K562 (cell line): ENCODE data around the gene LRRC74B. TPM values are rescaled to one million over a fixed set of nuclear protein-coding genes. Genes with fewer than 3 reads are reported as not detected.

Source experiments
- ATAC-seq: fragments of 200-7000 bp; cut with Tn5 transposase; 3 replicates; pipeline ENCODE4 v1.9.1; 2020; ENCODE audit warnings: moderate library complexity
- BruUV-seq: library from RNA; stranded (reverse); fragments of 400-500 nt; replicated peaks from 2 replicates; lab custom pipeline; 2021; lab: Mats Ljungman, UMichigan
- CTCF ChIA-PET: fragments of 300-600 bp; formaldehyde crosslinking; extraction: SDS; loops from one replicate; lab custom pipeline; 2021; ENCODE audit warnings: low intra/inter-chr PET ratio; lab: Yijun Ruan, JAX
- POLR2A ChIA-PET: fragments of 300-600, 350-650 bp; sonication (Branson Sonifier 250); formaldehyde crosslinking; extraction: SDS; loops from one replicate; lab custom pipeline; 2021; ENCODE audit warnings: antibody characterized with exemption, inconsistent platforms; lab: Yijun Ruan, JAX
- DNase-seq, 4 experiments: peaks; one replicate each; pipeline versions ENCODE4 v3.0.0 to v3.0.0-alpha.2; 2011 to 2018; ENCODE audit warnings: low spot score in 3 of 4, mixed read lengths in 3 of 4; ENCODE audit errors: extremely low read depth in 1 of 4
- FAIRE-seq: peaks from 2 replicates; lab custom pipeline; 2011; peaks lifted over from hg19 to GRCh38; lab: Jason Lieb, UNC
- H2AFZ ChIP-seq: 2 replicates; pipeline ENCODE4 v1.6.0; 2011; ENCODE audit warnings: low read depth, low read length, control low read depth, inconsistent platforms
- H3K27ac ChIP-seq: fragments of 200-600 bp; 3 replicates; pipeline ENCODE4 v1.8.0; 2011; ENCODE audit warnings: low read depth, mild to moderate bottlenecking, control low read depth, inconsistent platforms, low read length, moderate library complexity, mixed read lengths; ENCODE audit errors: extremely low read depth
- H3K27me3 ChIP-seq, 2 experiments: fragments of 300-600 bp in 1 of 2; 2 replicates in 1 of 2; 3 replicates in 1 of 2; pipeline versions ENCODE4 v1.6.0 to v1.8.0; 2011; ENCODE audit warnings: inconsistent platforms in 2 of 2, low read length in 2 of 2, mild to moderate bottlenecking in 1 of 2, mixed read lengths in 1 of 2, moderate library complexity in 1 of 2; ENCODE audit not compliant: control insufficient read depth in 2 of 2, insufficient read depth in 2 of 2
- H3K36me3 ChIP-seq: fragments of 300-600 bp; 3 replicates; pipeline ENCODE4 v1.8.0; 2011; ENCODE audit warnings: mild to moderate bottlenecking, low read length, inconsistent platforms; ENCODE audit not compliant: control insufficient read depth, insufficient read depth
- H3K4me1 ChIP-seq, 2 experiments: fragments of 200-600 bp in 1 of 2; replicated peaks in 1 of 2; 2 replicates in 1 of 2; 3 replicates in 1 of 2; pipeline versions ENCODE4 v1.5.1 to v1.8.0; 2011; ENCODE audit warnings: inconsistent platforms in 2 of 2, low read length in 2 of 2, mild to moderate bottlenecking in 1 of 2, mixed read lengths in 1 of 2, moderate library complexity in 1 of 2; ENCODE audit not compliant: control insufficient read depth in 2 of 2, insufficient read depth in 2 of 2
- H3K4me2 ChIP-seq: 2 replicates; pipeline ENCODE4 v1.6.1; 2011; ENCODE audit warnings: low read length, control low read depth, inconsistent platforms, mixed read lengths; ENCODE audit not compliant: insufficient read depth
- H3K4me3 ChIP-seq: fragments of 200-600 bp; sonication (generic), shearing (Covaris generic); 2 replicates; pipeline ENCODE4 v1.5.1; 2016; ENCODE audit warnings: control low read depth, inconsistent platforms
- H3K79me2 ChIP-seq: fragments of 200-600 bp; 3 replicates; pipeline ENCODE4 v1.8.0; 2011; ENCODE audit warnings: low read length, inconsistent platforms; ENCODE audit not compliant: control insufficient read depth, insufficient read depth
- H3K9ac ChIP-seq, 2 experiments: 2 replicates each; pipeline versions ENCODE4 v1.6.0 to v1.6.1; 2011; ENCODE audit warnings: low read depth in 2 of 2, low read length in 2 of 2, control low read depth in 1 of 2, inconsistent platforms in 1 of 2, mild to moderate bottlenecking in 1 of 2, mixed read lengths in 1 of 2; ENCODE audit not compliant: insufficient read depth in 1 of 2
- H3K9me1 ChIP-seq: one replicate; pipeline ENCODE4 v1.6.0; 2011; ENCODE audit warnings: inconsistent platforms, mild to moderate bottlenecking, low read length, moderate library complexity; ENCODE audit not compliant: control insufficient read depth, insufficient read depth
- H3K9me3 ChIP-seq: replicated peaks from 2 replicates; pipeline ENCODE4 v1.5.1; 2011; ENCODE audit warnings: low read depth, low read length, inconsistent platforms; ENCODE audit not compliant: control insufficient read depth, insufficient read depth
- H4K20me1 ChIP-seq: replicated peaks from 2 replicates; pipeline ENCODE4 v1.6.1; 2011; ENCODE audit warnings: low read length, inconsistent platforms, mixed read lengths; ENCODE audit not compliant: control insufficient read depth, insufficient read depth
- CGGBP1 ChIP-seq: fragments of 250-450 bp; sonication (Bioruptor Pico); IDR thresholded peaks from 2 replicates; pipeline ENCODE4 v1.9.0; 2021; ENCODE audit warnings: mild to moderate bottlenecking
- HCFC1 ChIP-seq: IDR thresholded peaks from 2 replicates; pipeline ENCODE4 v1.6.1; 2012; ENCODE audit warnings: low read depth, low read length, improper control_type of control experiment
- HDAC8 ChIP-seq: fragments of 450-650 bp; IDR thresholded peaks from 2 replicates; pipeline ENCODE4 v1.6.1; 2016; ENCODE audit warnings: mild to moderate bottlenecking, missing genetic modification characterization, moderate library complexity, missing compliant biosample characterization
- OTX1 ChIP-seq: fragments of 450-650 bp; formaldehyde crosslinking; IDR thresholded peaks from 2 replicates; pipeline ENCODE4 v1.4.0; 2022; ENCODE audit warnings: mild to moderate bottlenecking
- POLR3G ChIP-seq: IDR thresholded peaks from 2 replicates; pipeline ENCODE4 v1.6.1; 2011; ENCODE audit not compliant: insufficient read length, insufficient replicate concordance; ENCODE audit errors: extremely low read depth
- SIX5 ChIP-seq, 2 experiments: IDR thresholded peaks; 2 replicates each; pipeline ENCODE4 v1.6.1; 2011; ENCODE audit warnings: low read length in 2 of 2, borderline replicate concordance in 1 of 2, low read depth in 1 of 2, mild to moderate bottlenecking in 1 of 2, moderate library complexity in 1 of 2; ENCODE audit not compliant: insufficient read depth in 1 of 2
- ZBTB11 ChIP-seq, 3 experiments: fragments of 200-800 bp in 1 of 3; fragments of 250-450 bp in 1 of 3; fragments of 450-650 bp in 1 of 3; sonication (Bioruptor Pico) in 1 of 3; sonication (Bioruptor generic) in 1 of 3; formaldehyde crosslinking in 1 of 3; IDR thresholded peaks; 2 replicates each; pipeline versions ENCODE4 v1.6.1 to v1.8.0; 2016 to 2022; ENCODE audit warnings: mild to moderate bottlenecking in 2 of 3, missing genetic modification characterization in 2 of 3, missing compliant biosample characterization in 1 of 3, moderate library complexity in 1 of 3
- ZKSCAN1 ChIP-seq: fragments of 150-350 bp; IDR thresholded peaks from 2 replicates; pipeline ENCODE4 v1.6.1; 2016; ENCODE audit warnings: low read depth, low read length
- ZNF232 ChIP-seq: sonication (generic); formaldehyde crosslinking; IDR thresholded peaks from 2 replicates; pipeline ENCODE4 v1.8.0; 2022; ENCODE audit warnings: mild to moderate bottlenecking, missing genetic modification reagents
- ZNF740 ChIP-seq, 3 experiments: fragments of 200-800 bp in 1 of 3; sonication (Bioruptor generic) in 1 of 3; sonication (generic) in 1 of 3; formaldehyde crosslinking in 1 of 3; IDR thresholded peaks; 2 replicates each; pipeline versions ENCODE4 v1.6.1 to v1.8.0; 2016 to 2022; ENCODE audit warnings: mild to moderate bottlenecking in 2 of 3, missing compliant biosample characterization in 2 of 3, missing genetic modification characterization in 2 of 3, missing genetic modification reagents in 1 of 3
- ZNF77 ChIP-seq: fragments of 250-450 bp; sonication (Bioruptor Pico); IDR thresholded peaks from 2 replicates; pipeline ENCODE4 v1.5.0; 2020
- WGBS: fragments of 100-300 bp; shearing (Covaris generic); methylation state at CpG from one replicate; pipeline ENCODE4 v1.1.6; 2016; ENCODE audit warnings: low coverage, mixed read lengths; ENCODE audit not compliant: insufficient coverage; ENCODE audit errors: missing lambda C conversion rate; 5-methylcytosine and 5-hydroxymethylcytosine counted together
- in situ Hi-C: fragments of 300-500 bp; cut with MboI; formaldehyde crosslinking; loops from 4 replicates; pipeline ENCODE4 v1.15.0; 2018; ENCODE audit warnings: inconsistent platforms, mixed read lengths
- intact Hi-C: fragments of 100-400 bp; cut with micrococcal nuclease; formaldehyde crosslinking; loops from 2 replicates; pipeline ENCODE4 v1.14.2; 2022
- polyA plus RNA-seq, 8 experiments: library from polyadenylated mRNA; depleted of rRNA in 4 of 8; stranded (reverse) in 5 of 8; unstranded in 3 of 8; fragments of >200 nt; fragmentation: Nextera tagmentation in 2 of 8; fragmentation: Illumina TruSeq in 1 of 8; extraction: Ambion mirVana in 2 of 8; extraction: Trizol in 1 of 8; gene quantifications; 2 replicates each; pipeline versions ENCODE4 v1.2.1 to v1.2.3, GENCODE V29; 2011 to 2014; ENCODE audit warnings: inconsistent platforms in 1 of 8, missing spikeins in 1 of 8
- total RNA-seq, 7 experiments: library from RNA; depleted of rRNA in 6 of 7; stranded (reverse); fragments of >200 nt in 6 of 7; fragmentation: Illumina TruSeq in 2 of 7; extraction: Trizol in 2 of 7; gene quantifications; 2 replicates each; pipeline versions ENCODE4 v1.2.1 to v1.2.3, GENCODE V29; 2011 to 2021; ENCODE audit warnings: low replicate concordance in 1 of 7

Gene LRRC74B
- total and polyA plus RNA-seq, 9 of the 15 experiments (the other 6 are each of a cell fraction or from before 2014, with no cell fraction given): not detected

GRCh38 chr22:21012446-21013407 is 33.0 kb upstream of the LRRC74B start:
- BruUV-seq: no TSS peak
- ATAC-seq: no peak
- H2AFZ ChIP-seq: no peak overlapping the region
- H3K36me3 ChIP-seq: peaks cover 5% of the 10 kb centered on the region; the same call in 1 of the 3 replicates
- CTCF ChIA-PET: interaction anchor here (1.2 kb wide), 1 partner anchor 11 kb away, joined by 3 read pairs; the partner anchor contains the start of gene THAP7
- in situ Hi-C loops: no loop called here
- peaks cover 26 to 46% of the 10 kb centered on the region in 2 experiments for H3K4me1 ChIP-seq
- no peaks in the 10 kb centered on the region for H3K27me3 ChIP-seq
- peak overlapping the region; percentile 87; the same call in 1 of the 2 replicates for H3K4me2 ChIP-seq
- peaks cover 7% of the 10 kb centered on the region for H3K9me1 ChIP-seq
- 48% methylated on average over 14 of the region's 14 CpGs for WGBS
- intact Hi-C loops: loop anchor here (1.0 to 5.0 kb wide), 2 partner anchors 10 to 35 kb away; partner anchors contain the start of genes LRRC74B and THAP7
- H3K79me2 ChIP-seq: peaks cover 16% of the 10 kb centered on the region; the same call in 2 of the 3 replicates
- no peaks in the 10 kb centered on the region for H3K9me3 ChIP-seq
- peaks cover 12% of the 10 kb centered on the region for H4K20me1 ChIP-seq
- no peak overlapping the region for H3K27ac ChIP-seq
- POLR2A ChIA-PET: interaction anchor here (0.5 to 13.9 kb wide), 8 partner anchors 9 to 177 kb away, joined by 3 to 333 read pairs (median 4); partner anchors contain the start of genes SLC7A4 and THAP7
- no peak for DNase-seq
- H3K4me3 ChIP-seq: peak overlapping the region; percentile 44; the same call in 1 of the 2 replicates
- H3K9ac ChIP-seq: peak overlapping the region in 1 of 2 experiments; percentile 61; a peak in 2 of 4 replicates
- FAIRE-seq: no peak
- TF ChIP-seq POLR3G: no peak
- TF ChIP-seq ZKSCAN1: 0 out of 2 replicates have a peak, but pooled peaks have one; percentile 23
- peak; percentile 34; the same call in 1 of the 2 replicates for TF ChIP-seq CGGBP1 (CRISPR knock-in tag)
- 0 out of 2 replicates have a peak, but pooled peaks have one; percentile 60 for TF ChIP-seq OTX1
- 0 out of 4 replicates have a peak, but pooled peaks of 1 of the 2 experiments have one; percentile 16 for TF ChIP-seq SIX5 (IDR thresholded peaks at IDR 0.05; ENCODE audit: borderline replicate concordance in 1 of 2, insufficient read depth in 1 of 2, low read depth in 1 of 2, low read length in 2 of 2)
- TF ChIP-seq HCFC1: 0 out of 2 replicates have a peak, but pooled peaks have one; percentile 36
- no peak for TF ChIP-seq ZNF740 (CRISPR knock-in tag; IDR thresholded peaks at IDR 0.05)
- peak in 1 of 2 experiments; percentile 31; a peak in 1 of 4 replicates for TF ChIP-seq ZNF740 (tag; IDR thresholded peaks at IDR 0.05)
- no peak for TF ChIP-seq ZNF232 (CRISPR knock-in tag)
- 0 out of 2 replicates have a peak, but pooled peaks have one; percentile 18 for TF ChIP-seq HDAC8
- TF ChIP-seq ZNF77 (CRISPR knock-in tag): 0 out of 2 replicates have a peak, but pooled peaks have one; percentile 82
- TF ChIP-seq ZBTB11 (CRISPR knock-in tag; IDR thresholded peaks at IDR 0.05): 0 out of 6 replicates have a peak, but pooled peaks of 1 of the 3 experiments have one; percentile 32
